Right hindlimb (tissue), 1 donor: ENCODE results near the gene C3orf52.

Experiments
- DNase-seq: peaks from one replicate; pipeline ENCODE4 v3.0.0-alpha.2; 2018

The C3orf52 gene

DNA sequence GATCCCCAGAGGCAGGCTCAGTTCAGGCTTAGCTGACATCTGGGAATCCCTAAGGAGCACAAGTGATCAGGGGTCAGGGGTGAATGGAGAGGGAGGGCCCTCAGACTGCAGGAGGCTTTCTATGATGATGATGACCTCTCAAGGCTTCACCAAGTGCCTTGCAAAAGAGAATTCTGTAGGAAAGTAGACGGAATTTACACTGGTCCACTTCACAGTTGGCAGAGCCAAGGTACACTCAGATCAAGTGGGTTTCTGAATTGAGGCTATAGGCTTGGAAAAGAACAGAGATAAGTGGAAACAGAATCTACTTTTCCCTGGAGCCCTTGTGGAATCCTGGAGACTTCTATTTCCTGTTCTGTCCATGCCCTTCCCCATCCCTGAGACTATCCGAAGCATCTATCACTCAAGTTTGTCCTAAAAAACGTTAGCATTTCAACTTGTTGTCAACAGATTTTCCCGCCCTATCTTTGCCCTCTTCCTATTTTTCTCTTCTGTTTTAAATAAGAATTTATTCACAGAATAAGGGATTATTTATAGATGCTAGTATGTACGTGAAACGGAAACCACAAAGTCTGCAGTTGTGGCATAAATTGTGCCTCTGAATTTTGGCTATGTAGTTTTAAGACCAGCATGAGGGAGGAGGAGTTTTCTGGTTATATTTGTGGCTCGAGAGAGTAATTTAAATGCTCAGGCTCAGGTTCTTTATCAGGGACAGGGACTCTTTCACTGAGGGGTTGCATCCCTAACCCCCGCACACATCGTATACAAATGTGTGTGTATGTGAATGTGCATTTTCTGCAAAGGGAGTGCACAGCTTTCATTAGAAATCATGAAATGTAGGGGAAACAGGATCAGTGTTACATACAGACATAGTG, 34.0 kb downstream of the C3orf52 start:
- no peak for DNase-seq

DNA sequence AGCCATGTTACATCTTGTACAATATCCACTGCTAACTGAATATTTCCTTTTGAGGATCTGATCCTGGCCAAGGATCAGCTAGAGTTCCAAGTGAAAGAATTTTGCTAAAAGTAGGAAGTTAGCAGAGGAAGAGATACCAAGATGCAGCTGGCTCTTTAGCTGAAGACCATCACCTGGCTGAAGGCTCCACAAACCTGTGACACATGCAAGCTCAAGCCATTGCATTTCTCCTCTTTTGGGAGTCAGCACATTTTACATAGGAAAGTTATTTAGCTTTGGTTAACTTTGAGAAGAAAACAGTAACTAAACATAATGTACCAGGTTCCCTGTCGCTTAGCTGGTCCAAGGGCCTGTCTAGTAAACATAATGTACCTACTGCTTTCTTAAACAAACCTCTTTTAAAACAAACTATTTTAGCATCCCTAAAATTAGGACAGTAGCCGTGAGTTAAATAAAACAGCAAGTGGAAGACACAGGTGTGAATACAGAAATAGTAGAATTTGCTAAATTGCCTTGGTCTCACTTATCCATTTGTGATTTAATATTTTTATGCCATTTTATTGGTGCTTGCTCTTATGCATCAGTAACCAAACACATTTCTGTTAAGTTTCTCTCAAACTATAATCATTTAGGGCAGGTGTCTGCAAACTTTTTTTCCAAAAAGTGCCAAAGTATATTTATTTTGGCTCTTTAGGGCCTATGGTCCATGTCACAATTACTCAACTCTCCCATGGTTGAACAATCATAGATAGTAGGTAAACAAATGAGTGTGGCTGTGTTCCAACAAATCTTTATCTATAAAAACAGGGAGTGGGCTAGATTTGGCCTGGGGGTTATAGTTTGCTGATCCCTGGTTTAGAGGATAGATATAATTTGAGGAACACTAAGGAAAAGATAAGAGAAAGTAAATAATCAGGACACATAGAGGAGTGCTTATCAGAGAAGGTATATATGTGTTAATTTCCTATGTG, 35.7 kb downstream of the C3orf52 start:
- no peak for DNase-seq

DNA sequence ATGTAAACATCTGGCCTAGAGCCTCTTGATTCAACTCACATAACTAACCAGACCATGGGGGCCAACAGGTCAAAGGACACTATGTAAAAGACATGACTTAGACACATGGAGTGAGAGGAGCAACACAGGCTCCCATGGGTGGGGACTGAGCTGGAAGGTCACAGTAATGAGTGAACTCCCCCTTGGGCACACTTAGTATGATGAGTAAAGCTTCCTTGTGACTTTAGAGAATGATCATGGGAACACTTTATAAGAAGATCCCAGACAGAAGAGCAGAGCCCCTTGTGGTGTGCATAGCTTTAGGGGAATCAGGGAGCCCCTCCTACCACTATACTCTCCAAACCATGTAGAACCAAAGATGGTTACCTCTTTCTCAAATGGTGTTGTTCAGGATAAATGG, 36.7 kb downstream of the C3orf52 start:
- DNase-seq = no peak

DNA sequence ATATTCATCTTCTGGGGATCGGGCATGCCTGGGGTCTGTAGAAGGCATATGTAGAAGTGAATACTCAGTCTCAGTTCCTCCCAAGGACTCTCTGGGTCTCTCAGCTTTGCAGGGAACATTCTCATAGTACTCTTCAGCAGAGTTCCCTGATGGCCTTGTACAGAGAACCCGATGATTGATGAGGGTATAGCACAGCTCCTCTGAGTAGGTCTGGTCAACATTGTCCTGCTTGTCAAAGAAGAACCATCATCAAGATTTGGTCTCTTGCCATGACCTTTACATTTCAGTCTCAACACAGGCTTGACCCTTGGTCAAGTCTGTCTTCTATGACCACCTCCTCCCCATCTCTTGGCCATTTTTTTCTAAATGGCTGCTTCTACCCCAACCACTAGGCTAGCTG, 37.4 kb downstream of the C3orf52 start:
- no peak for DNase-seq

DNA sequence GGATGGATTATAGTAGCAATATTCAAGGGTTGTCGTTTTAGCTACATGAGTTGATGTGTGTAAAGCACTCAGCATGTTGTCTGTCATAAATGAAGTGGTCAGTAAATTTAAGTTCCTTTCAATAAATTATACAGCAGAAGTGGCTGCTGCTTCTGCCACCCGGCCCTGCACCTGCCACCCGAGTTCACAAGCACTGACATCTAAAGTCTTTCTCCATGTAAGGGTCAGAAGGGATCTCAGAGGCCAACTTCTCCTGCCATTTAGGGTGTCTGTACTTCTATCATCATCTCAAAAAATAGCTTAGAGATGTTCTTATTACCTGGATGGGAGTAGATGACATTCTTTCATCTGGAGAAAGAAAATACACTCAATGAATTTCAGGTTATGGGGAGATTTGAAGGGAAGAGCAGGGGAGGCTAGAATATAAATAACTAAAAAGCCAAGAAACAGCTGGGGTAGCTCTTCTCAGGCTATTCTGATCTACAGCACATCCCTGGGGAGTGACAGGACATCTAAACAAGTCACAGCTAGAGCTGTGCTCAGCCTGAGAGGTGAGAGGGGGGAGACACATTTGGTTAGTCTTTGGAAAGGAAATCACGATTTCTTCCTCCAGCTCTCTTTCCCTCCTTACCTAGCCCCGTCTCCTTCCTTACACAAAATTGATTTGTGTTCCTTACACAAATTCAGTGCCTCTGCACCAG, 38.9 kb downstream of the C3orf52 start:
- DNase-seq = no peak

DNA sequence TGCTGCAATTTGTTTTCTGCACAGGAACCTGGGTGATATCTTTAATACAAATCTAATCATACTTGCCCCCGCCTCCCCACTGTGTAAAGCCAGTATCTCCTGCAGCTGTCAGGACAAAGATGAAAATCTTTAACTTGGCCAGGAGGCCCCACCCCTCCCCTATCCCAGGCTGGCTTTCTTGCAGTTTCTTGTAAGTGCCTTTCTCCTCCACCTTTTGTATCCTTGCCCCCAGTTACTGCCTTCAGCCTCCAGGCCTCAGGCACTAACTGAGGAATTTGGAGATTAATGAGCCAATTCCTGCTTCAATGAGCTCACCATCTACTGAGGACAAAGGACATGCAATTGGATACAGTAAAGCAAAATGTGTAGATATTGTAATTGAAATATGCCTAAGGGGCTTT, 40.3 kb downstream of the C3orf52 start:
- no peak for DNase-seq

DNA sequence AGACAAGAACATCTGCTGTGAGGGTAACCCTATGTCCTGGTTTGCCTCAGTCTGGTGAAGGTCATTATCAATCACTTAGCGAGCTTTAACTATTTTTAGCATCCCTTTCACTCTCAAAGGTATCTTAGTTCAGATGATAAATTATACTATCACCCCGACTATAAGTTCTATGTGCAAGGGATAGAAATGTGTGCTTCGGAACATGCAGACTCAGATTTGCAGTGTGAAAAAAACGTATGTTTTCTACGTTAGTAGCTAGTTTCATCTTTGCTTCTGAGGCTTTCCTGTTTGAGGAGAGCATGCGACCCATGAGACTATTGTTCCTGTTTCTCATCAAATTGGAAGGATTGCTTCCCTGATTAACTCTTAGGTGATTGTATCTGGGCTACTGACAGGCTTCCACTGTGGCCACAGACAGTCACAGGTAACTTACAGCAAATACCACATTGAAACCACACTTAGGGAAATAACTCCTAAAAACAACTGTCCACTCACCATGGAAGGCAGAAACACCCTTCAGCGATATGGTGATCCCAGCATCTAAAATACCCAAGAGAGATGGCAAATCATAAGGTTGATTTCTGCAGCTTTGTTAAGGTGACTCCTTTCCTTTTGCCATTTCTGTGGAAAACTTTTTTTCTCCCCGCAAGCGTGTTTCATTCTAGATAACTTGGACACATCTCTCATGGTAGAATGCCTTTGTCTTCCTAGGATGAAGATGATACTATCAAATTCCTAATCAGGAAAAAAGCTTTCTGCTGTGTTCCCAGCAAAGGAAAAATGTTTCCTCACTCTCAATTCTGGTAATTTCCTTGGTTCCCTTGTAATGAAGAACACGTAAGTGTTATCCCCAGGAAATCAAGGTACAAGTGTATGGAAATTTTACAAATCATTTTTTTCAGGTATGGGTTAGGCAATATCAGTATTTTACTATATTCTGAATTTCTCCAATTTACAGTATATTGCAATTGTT, 41.6 kb downstream of the C3orf52 start:
- no peak for DNase-seq

DNA sequence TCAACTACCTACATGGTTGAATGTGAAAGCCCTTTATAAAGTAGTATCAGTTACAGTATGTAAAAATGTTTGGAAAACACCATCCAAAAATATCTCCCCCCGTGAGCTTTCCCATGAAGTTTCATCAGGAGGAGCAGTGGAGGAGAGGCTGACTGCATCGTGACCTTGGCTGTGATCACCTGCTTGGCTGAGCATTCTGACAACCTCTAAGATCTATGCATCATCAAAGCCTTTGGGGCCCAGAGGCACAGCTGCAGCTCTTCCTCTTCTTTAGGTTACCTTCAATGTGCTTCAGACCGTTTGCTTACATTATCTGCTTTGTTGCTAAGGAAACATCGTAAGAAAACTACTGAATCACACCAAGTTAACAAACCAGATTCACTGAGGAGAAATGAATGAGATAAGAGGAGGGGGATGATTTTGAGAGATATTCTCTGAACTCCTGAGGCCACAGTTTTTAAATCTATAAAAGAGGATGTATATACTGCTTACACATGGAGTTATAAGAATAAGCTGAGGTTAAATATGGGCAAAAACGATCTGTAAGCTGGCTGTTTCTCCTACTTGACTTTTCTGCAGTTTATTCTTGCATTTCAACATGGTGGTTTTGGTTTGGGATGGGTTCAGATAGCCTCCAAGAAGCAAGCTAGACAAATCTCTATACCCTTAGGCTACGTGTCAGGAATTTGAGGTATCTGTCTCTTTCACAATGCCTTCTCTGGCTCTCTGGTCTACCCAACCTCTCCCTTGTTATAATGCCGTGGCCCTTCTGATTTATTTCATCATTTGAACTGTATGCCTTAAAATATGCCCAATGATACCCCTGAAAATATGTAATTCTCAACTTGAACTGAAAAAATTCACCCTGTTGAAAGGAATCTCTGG, 42.9 kb downstream of the C3orf52 start:
- DNase-seq = peak; percentile 36

DNA sequence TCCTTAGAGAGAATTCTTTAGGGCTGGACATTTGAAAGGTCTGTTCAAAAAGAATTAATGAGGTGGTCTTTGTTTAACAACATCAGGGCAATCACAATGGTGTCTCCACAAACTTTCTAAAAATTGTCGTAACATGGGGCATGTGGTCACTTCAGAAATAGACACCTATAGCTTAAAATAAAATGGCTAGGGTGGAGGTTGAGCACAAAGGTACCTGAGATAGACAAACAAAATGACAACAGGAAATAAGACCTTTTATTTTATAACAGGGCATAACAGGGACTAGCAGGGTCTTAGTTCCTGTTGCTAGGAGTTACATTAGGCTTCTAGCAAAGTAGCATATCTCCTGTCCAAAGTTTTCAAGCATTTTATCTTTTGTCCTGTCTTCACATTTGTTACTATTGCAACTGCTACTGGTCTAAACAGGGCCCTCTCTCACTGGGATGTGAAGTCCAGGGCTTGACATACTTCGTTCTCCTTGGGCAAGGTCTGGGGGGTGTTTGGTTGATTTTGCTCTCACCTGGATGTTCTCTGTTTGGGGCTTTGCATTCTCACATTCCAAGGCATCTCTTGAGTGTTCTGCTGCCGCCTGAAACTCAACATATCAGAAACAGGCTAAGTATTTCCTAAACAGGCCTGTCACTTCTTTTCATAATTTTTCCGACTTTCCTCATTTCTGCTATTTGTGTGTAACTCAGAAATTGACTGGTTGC, 43.9 kb downstream of the C3orf52 start:
- DNase-seq = no peak

DNA sequence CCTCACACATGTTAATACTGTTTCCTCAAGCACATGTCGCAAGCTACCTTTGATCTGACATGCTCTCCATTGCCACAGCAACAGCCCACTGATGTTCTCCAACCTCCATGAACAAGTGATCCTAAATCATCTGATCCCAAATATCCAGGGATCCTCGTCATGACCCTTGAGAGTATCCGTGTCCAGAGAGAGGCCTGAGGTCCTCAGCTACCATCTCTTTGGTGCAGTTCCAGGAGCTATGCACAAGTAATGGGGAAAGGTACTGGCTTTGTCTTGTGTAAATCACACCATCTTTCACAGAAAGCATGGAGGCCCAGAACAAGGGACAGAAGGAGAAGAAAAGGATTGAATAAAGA, 44.4 kb downstream of the C3orf52 start:
- DNase-seq = no peak

DNA sequence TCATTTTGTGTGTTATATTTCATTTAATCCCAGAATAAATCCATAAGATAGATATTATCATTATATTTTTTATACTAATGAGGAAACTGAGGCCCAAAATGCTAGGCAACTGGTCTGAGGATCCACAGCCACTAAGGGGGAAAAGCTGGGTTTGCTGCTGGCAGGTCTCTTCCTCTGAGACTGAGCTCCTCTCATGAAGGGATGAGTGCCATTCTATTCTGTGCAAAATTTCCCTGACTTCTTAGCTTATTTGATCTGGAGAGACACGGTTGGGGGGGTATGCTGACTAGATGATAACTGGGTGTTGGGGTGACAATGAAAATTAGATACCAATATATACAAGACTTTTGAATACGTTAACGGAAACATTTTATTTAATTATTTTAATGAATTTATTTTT, 44.9 kb downstream of the C3orf52 start:
- DNase-seq = no peak

DNA sequence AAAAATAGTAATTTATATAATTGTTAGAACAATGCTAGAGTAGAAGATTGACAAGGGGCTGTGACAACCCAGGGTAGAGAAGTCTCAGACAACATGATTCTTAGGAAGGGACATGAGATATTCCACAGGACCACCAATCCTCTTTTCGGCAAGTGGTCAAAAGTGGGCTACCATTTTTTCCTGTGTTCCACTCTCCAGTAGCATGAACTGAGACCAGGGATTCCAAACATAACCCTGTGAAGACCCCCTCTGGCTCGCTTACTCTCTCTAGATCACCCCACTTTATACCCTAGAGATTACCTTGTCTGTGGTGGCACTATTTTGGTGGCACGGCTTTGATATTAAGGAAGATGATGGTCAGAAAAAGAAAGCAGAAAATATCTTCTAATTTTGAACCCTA, 45.9 kb downstream of the C3orf52 start:
- DNase-seq = no peak

DNA sequence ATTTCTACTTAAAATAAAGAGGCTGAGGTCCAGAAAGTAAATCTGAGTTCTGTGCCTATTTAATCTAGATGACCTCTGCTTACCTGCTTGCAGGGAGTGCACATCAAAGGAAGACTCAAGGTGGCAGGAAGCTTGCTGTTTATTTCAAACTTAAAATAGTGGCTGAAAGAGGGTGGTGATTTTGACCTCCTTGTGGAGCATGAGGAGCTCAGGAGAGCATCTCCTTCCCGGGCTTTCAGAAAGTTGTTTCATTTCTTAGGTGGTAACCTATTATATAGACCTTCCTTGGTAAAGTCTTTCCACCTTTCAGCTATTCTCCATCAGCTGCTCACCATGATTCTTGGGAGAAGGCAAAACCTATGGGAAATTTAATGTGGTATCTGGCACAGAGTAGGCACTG, 46.4 kb downstream of the C3orf52 start:
- DNase-seq = no peak

DNA sequence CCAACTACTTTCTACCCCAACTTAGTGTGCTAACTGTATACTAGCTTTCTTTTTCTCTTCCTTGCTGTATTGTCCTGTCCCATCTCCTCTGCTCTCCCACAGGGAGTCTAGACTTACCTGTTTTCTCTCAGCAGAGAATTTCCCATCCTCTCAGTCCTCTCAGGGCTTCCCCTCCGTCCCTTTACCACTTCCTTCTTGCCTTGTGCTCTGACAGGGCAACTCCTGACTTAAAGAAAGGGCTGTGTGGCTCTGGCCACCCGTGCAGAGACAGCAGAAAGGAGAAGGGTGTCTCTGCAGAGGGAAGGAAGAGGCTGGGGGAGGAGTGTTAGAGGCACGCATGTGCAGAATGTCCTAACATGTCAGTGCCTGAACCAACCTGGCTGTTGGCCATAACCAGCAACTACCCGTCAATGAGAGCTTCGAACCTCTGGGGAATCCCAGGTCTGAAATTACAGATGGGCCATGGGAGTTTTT, 46.8 kb downstream of the C3orf52 start, which contains the start of gene GCSAM:
Gene GCSAM, minus strand, starts transcription at position 274 of the 474 bp plus-strand sequence. Its CDS starts 128 bp downstream, at position 146.
- DNase-seq = no peak

DNA sequence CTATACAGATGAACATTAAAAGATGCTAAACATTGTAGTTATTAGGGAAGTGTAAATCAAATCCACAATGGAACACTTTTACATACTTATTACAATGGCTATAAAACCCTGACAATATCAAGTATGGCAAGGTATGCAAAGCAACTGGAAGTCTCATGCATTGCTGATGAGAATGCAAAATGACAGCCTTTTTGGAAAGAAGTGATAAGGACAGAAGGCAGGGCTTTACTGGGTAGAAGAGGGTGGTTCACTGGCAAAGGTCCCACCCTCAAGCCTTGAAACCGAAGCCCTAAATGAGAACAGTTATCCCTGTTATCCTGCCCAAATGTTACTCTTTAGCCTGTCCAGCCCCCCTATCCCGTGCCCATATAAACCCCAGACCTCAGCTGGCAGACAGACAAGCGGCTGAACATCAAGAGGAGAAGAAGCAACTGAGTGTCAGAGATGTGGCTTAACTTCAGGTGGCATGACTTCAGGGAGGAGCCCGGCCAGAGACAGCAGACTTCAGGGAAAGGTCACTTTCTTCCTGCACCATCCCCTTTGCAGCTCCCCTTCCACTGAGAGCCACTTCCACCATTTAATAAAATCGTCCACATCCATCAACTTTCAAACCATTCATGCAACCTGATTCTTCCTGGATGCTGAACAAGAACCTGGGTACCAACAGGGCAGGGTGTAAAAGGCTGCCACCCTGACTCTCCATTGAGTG, 47.6 kb downstream of the C3orf52 start:
- no peak for DNase-seq

DNA sequence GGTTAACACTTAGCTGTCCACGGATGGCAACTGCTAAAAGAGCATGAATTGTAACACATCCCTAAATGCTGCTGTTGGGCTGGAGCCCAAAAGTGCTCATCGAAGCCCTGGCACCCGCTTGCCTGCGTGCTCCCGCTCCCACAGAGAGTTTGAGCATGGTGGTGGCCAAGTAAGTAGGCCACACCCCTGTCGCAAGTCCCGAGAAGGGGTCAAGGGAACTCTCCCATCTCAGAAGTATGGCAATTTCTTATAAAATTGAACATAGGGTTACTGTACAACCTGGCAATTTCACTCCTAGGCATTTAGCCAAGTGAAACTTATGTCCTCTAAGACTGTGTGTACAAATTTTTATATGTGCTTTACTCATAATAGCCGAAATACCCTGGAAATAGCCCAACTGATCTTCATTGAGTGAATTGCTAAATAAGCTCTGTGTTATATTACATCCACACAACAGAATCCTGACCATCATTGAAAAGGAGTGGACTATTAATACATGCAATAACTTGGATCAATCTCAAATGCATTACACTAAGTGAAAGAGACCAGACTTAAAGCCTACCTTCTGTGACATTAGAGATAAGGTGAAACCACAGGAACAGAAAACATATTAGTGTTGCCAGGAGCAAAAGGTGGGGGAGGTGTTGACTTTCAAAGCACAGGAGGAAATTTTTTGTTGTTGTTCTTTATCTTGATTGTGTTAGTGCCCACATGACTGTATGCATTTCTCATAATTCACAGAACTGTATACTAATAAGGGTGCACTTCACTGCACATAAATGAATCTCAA, 48.3 kb downstream of the C3orf52 start:
- no peak for DNase-seq

DNA sequence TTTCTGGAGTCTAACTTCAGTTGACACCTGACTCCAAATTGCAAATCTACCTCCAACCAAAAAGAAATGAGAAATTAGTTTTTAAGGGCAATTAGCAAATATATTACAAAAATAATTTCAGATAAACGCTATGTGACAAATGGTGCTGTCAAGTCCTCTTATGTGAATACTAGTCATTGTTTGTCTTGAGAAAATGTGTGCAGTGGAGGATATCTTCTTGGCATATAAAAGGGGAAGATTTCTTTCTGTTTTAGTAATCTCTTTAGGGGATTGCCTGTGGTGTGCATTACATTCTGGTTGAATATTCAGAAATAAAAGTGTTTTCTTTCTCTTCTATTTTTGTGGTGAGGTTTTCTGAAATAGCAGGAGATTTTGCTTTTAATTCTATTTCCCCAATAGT, 49.9 kb downstream of the C3orf52 start:
- no peak for DNase-seq

DNA sequence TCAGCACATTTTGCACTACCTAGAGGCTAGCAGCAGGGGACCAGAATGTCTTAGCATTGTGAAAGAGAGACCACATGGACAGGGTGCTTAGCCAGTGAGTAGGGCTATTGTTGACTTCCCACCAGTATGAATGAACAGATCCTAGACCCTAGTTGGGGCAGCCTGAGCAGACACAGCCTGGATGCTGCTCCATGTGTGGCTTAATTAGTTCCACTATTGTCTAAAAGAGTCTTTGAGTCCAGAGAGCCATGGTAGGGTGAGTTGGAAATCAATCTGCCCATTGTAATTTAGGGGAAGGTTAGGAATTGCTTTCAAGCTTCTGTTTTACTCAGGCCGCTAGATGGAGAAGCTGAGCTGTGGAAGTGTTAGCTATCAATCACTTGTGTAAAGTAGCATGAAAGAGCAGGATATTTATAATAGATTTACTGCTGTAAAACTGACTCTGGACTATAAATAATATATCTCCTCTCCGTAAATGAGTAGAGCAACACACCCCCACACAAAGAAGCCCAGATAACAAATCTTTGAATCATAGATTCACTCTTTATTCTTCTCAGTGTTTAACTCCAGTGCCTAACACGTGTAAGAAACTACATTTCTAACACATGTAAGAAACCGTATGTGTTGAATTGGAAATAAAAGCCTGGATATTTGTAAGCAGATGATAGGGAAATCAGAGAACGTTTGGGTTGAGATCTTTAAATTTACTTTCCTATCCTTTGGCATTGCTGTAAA, 50.9 kb downstream of the C3orf52 start:
- DNase-seq = no peak
